Stimulated activated CD8-positive, alpha-beta memory T cell treated with anti-CD3 and anti-CD28 coated beads, Interleukin-4, amount 100 ng/mL, for 48 hours (primary cell): Measurements from ENCODE around the gene UBE2E2.

Experiments
- DNase-seq: peaks from one replicate; pipeline ENCODE4 v3.0.0-alpha.2; 2020

UBE2E2 gene

GRCh38 chr3:23198801-23199200, 4.3 kb upstream of the UBE2E2 start:
- no peak for DNase-seq

GRCh38 chr3:23199649-23200048, 3.5 kb upstream of the UBE2E2 start:
- no peak for DNase-seq

GRCh38 chr3:23201154-23201838, 1.8 kb upstream of the UBE2E2 start:
- no peak for DNase-seq

- no peak for DNase-seq
Observed at GRCh38 chr3:23202203-23202920, 765 bp upstream of the UBE2E2 start.

- DNase-seq: peak; percentile 37
Observed at GRCh38 chr3:23203708-23204330, 692 bp downstream of the UBE2E2 start.

GRCh38 chr3:23206366-23206765, 3.2 kb downstream of the UBE2E2 start:
- no peak for DNase-seq

GRCh38 chr3:23209103-23209502, 6.0 kb downstream of the UBE2E2 start:
- DNase-seq: no peak

- DNase-seq: no peak
Observed at GRCh38 chr3:23209747-23210487, 6.8 kb downstream of the UBE2E2 start.

- no peak for DNase-seq
Observed at GRCh38 chr3:23213813-23214212, 10.7 kb downstream of the UBE2E2 start.

GRCh38 chr3:23217872-23218554, 14.9 kb downstream of the UBE2E2 start:
- no peak for DNase-seq

GRCh38 chr3:23219117-23219516, 16.0 kb downstream of the UBE2E2 start:
- no peak for DNase-seq

- no peak for DNase-seq
Observed at GRCh38 chr3:23219552-23219951, 16.4 kb downstream of the UBE2E2 start.

GRCh38 chr3:23221136-23221535, 18.0 kb downstream of the UBE2E2 start:
- no peak for DNase-seq

GRCh38 chr3:23232016-23232415, 28.9 kb downstream of the UBE2E2 start:
- DNase-seq: no peak

- DNase-seq: no peak
Observed at GRCh38 chr3:23232854-23233253, 29.7 kb downstream of the UBE2E2 start.

GRCh38 chr3:23235264-23235663, 32.1 kb downstream of the UBE2E2 start:
- no peak for DNase-seq

GRCh38 chr3:23236890-23237289, 33.8 kb downstream of the UBE2E2 start:
- DNase-seq: no peak

- no peak for DNase-seq
Observed at GRCh38 chr3:23238156-23238555, 35.0 kb downstream of the UBE2E2 start.

GRCh38 chr3:23238578-23238977, 35.5 kb downstream of the UBE2E2 start:
- no peak for DNase-seq

- no peak for DNase-seq
Observed at GRCh38 chr3:23239211-23240068, 36.3 kb downstream of the UBE2E2 start.

- DNase-seq: no peak
Observed at GRCh38 chr3:23240171-23240785, 37.2 kb downstream of the UBE2E2 start.
